Loucy (cell line): Measurements from ENCODE around the gene SSX2IP.

Experiments used
- H2AFZ ChIP-seq: fragments of 200-600 bp; sonication (generic); 2 replicates; pipeline ENCODE4 v1.6.0; 2016; ENCODE audit warnings: antibody characterized with exemption, mild to moderate bottlenecking, low read length, moderate library complexity
- H3F3A ChIP-seq: fragments of 200-600 bp; 2 replicates; pipeline ENCODE4 v1.6.0; 2016; ENCODE audit warnings: antibody characterized with exemption, low read depth, mild to moderate bottlenecking
- H3K27me3 ChIP-seq: fragments of 200-600 bp; sonication (generic); 2 replicates; pipeline ENCODE4 v1.6.1; 2014; ENCODE audit warnings: low read length, mild to moderate bottlenecking; ENCODE audit not compliant: insufficient read depth, poor library complexity, severe bottlenecking
- H3K36me3 ChIP-seq: fragments of 200-600 bp; sonication (generic); 2 replicates; pipeline ENCODE4 v1.6.1; 2016; ENCODE audit warnings: low read length; ENCODE audit not compliant: insufficient read depth
- H3K4me1 ChIP-seq: fragments of 200-600 bp; sonication (generic); 2 replicates; pipeline ENCODE4 v1.5.1; 2014; ENCODE audit warnings: low read length, mild to moderate bottlenecking; ENCODE audit not compliant: insufficient read depth, poor library complexity, severe bottlenecking
- H3K4me2 ChIP-seq: fragments of 200-600 bp; sonication (generic); 2 replicates; pipeline ENCODE4 v1.6.0; 2014; ENCODE audit warnings: antibody characterized with exemption, low read length, low read depth, mild to moderate bottlenecking; ENCODE audit not compliant: poor library complexity, severe bottlenecking
- H3K4me3 ChIP-seq: fragments of 200-600 bp; sonication (generic); 2 replicates; pipeline ENCODE4 v1.5.1; 2014; ENCODE audit warnings: low read length, mild to moderate bottlenecking, mixed read lengths; ENCODE audit not compliant: poor library complexity, severe bottlenecking
- H3K79me2 ChIP-seq: fragments of 200-600 bp; sonication (generic); 2 replicates; pipeline ENCODE4 v1.6.1; 2014; ENCODE audit warnings: low read length; ENCODE audit not compliant: insufficient read depth
- H3K9ac ChIP-seq: fragments of 200-600 bp; sonication (generic); 2 replicates; pipeline ENCODE4 v1.6.0; 2014; ENCODE audit warnings: mild to moderate bottlenecking, low read depth, low read length, moderate library complexity; ENCODE audit not compliant: poor library complexity, severe bottlenecking
- H3K9me2 ChIP-seq: fragments of 200-600 bp; sonication (generic); replicated peaks from 2 replicates; pipeline ENCODE4 v1.6.1; 2016; ENCODE audit warnings: low read depth, low read length, mixed read lengths
- H3K9me3 ChIP-seq: fragments of 200-600 bp; sonication (generic); 2 replicates; pipeline ENCODE4 v1.6.1; 2014; ENCODE audit warnings: mild to moderate bottlenecking, antibody characterized with exemption, low read length, low read depth; ENCODE audit not compliant: insufficient read depth
- H4K20me1 ChIP-seq: fragments of 200-600 bp; sonication (generic); 2 replicates; pipeline ENCODE4 v1.6.0; 2014; ENCODE audit warnings: antibody characterized with exemption, low read length, mild to moderate bottlenecking; ENCODE audit not compliant: insufficient read depth, poor library complexity, severe bottlenecking
- CTCF ChIP-seq: fragments of 200-600 bp; sonication (generic); conservative IDR thresholded peaks from 2 replicates; pipeline ENCODE4 v1.5.1; 2014; ENCODE audit warnings: mild to moderate bottlenecking, antibody characterized with exemption, low read length
- EZH2phosphoT487 ChIP-seq: fragments of 200-600 bp; IDR thresholded peaks from 2 replicates; pipeline ENCODE4 v1.6.1; 2018; ENCODE audit warnings: antibody characterized with exemption, mild to moderate bottlenecking, moderate library complexity, borderline replicate concordance

SSX2IP gene

GRCh38 chr1:84619383-84620102 is 70.7 kb downstream of the SSX2IP start:
- Histone ChIP-seq H2AFZ (peak overlapping the region; percentile 68), H4K20me1 (no peaks in the 10 kb centered on the region), H3K36me3 (no peaks in the 10 kb centered on the region), H3K4me2 (no peak overlapping the region), H3K27me3 (no peaks in the 10 kb centered on the region), H3K4me1 (no peaks in the 10 kb centered on the region), H3K79me2 (no peaks in the 10 kb centered on the region), H3K9ac (no peak overlapping the region), H3K9me2 (no peaks in the 10 kb centered on the region), H3K9me3 (no peaks in the 10 kb centered on the region), H3K4me3 (no peak overlapping the region), H3F3A (no peaks in the 10 kb centered on the region)
- TF ChIP-seq EZH2phosphoT487 (no peak), CTCF (no peak)

GRCh38 chr1:84617349-84617748 is 72.9 kb downstream of the SSX2IP start:
- Histone ChIP-seq H3K4me3 (no peak overlapping the region), H3F3A (no peaks in the 10 kb centered on the region), H3K9ac (no peak overlapping the region), H3K36me3 (no peaks in the 10 kb centered on the region), H3K4me1 (no peaks in the 10 kb centered on the region), H3K79me2 (no peaks in the 10 kb centered on the region), H3K9me2 (no peaks in the 10 kb centered on the region), H3K27me3 (no peaks in the 10 kb centered on the region), H3K4me2 (no peak overlapping the region), H4K20me1 (no peaks in the 10 kb centered on the region), H3K9me3 (no peaks in the 10 kb centered on the region), H2AFZ (no peak overlapping the region)
- TF ChIP-seq CTCF = no peak

- Histone ChIP-seq H3K9me2 (no peaks in the 10 kb centered on the region), H3F3A (no peaks in the 10 kb centered on the region), H3K9me3 (0 out of 2 replicates have a peak, but pooled peaks cover 3% of the 10 kb centered on the region), H3K4me1 (no peaks in the 10 kb centered on the region), H3K9ac (no peak overlapping the region), H3K27me3 (no peaks in the 10 kb centered on the region), H3K36me3 (no peaks in the 10 kb centered on the region), H3K4me3 (no peak overlapping the region), H3K4me2 (no peak overlapping the region), H4K20me1 (no peaks in the 10 kb centered on the region), H2AFZ (no peak overlapping the region), H3K79me2 (no peaks in the 10 kb centered on the region)
- TF ChIP-seq EZH2phosphoT487 = no peak
- no peak for TF ChIP-seq CTCF
Observed at GRCh38 chr1:84615790-84616189, 74.5 kb downstream of the SSX2IP start.
